Right ventricle myocardium inferior (tissue), 1 donor: ENCODE data around the gene RNASE2. TPM values are rescaled to one million over a fixed set of nuclear protein-coding genes. Genes with fewer than 3 reads are reported as not detected.

Experiments used
- total RNA-seq: library from RNA; stranded (reverse); fragmentation: NEBNext Ultra II Directional; extraction: Animal tissue kit (Norgen Biotek cat#: 25700); gene quantifications from one replicate; pipeline ENCODE4 v1.2.1, GENCODE V29; 2021
- donor health status: DM: no; HTN: yes; CAD: no; lungs with severe emphysema.

Gene RNASE2
- total RNA-seq, 1 donor from 2014 or later = 2.6 TPM

Other genes with a start within 250 kb of the RNASE2 start
- gene EDDM3A, start 209.6 kb upstream of the RNASE2 start, total RNA-seq = not detected
- gene EDDM3B, start 187.1 kb upstream of the RNASE2 start, total RNA-seq = not detected
- gene RNASE6, start 174.2 kb upstream of the RNASE2 start, total RNA-seq = 8.3 TPM
- 373 TPM for gene RNASE1, start 152.6 kb upstream of the RNASE2 start, total RNA-seq
- not detected for gene RNASE3, start 64.1 kb upstream of the RNASE2 start, total RNA-seq
- gene METTL17, start 34.5 kb downstream of the RNASE2 start, total RNA-seq = 44.5 TPM
- gene SLC39A2, start 43.8 kb downstream of the RNASE2 start, total RNA-seq = not detected
- 321 TPM for gene NDRG2, start 69.6 kb downstream of the RNASE2 start, total RNA-seq
- 1.1 TPM for gene TPPP2, start 74.7 kb downstream of the RNASE2 start, total RNA-seq
- gene RNASE13, start 79.3 kb downstream of the RNASE2 start, total RNA-seq = not detected
- not detected for gene RNASE7, start 86.9 kb downstream of the RNASE2 start, total RNA-seq
- not detected for gene RNASE8, start 102.3 kb downstream of the RNASE2 start, total RNA-seq
- 25.5 TPM for gene ARHGEF40, start 114.8 kb downstream of the RNASE2 start, total RNA-seq
- gene ZNF219, start 143.2 kb downstream of the RNASE2 start, total RNA-seq = 49.4 TPM
- 0.41 TPM for gene TMEM253, start 145.6 kb downstream of the RNASE2 start, total RNA-seq
- gene OR5AU1, start 200.6 kb downstream of the RNASE2 start, total RNA-seq = not detected